Testis (tissue), 2 donors: ENCODE measurements around the gene AMOTL1.

Experiments used
- POLR2A ChIP-seq: fragments of 450-650 bp; IDR thresholded peaks from one replicate; pipeline ENCODE4 v1.6.1; 2017; ENCODE audit warnings: antibody characterized with exemption, mild to moderate bottlenecking, moderate library complexity
- TF ChIP-seq, protein P1 (sequence below), 3 experiments: fragments of 450-650 bp in 2 of 3; fragments of 200-600 bp in 1 of 3; sonication (generic) in 1 of 3; IDR thresholded peaks; one replicate each; pipeline ENCODE4 v1.5.1; 2016 to 2019; ENCODE audit warnings: antibody characterized with exemption in 3 of 3, mild to moderate bottlenecking in 2 of 3, moderate library complexity in 1 of 3

DNA sequence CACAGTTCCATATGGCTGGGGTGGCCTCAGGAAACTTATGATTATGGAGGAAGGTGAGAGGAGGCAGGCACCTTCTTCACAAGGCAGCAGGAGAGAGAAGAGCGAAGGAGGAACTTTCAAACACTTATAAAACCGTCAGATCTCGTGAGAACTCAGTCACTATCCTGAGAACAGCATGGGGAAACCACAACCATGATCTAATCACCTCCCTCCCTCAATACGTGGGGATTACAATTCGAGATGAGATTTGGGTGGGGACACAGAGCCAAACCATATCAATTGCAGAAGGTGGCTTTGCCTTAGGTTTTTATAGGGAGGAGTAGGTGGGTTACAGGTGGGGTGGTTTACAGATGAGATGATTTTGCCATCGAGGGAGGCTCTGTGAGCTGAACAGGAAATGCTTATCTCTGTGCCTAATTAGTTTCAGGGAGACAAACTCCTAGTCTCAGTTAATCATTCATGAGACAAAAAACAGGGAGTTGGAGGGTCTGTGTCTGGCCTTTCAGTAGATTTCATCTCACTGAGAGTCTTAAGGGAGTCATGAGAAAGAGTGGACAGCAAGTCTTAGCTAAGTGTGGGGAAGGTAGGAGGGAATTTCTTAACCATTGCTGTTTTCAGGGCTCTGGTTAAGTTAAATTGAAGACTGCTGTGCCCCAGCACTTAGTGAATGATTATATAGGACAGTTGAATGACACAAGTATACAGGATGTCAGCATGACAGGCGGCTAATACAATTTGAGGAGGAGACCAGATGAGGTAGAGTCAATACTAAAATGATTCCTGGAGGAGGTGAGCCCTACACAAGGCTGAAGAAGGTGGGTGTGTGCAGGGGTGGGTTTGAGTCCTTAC, 157.5 kb downstream of the AMOTL1 start:
- TF ChIP-seq, protein P1, sequence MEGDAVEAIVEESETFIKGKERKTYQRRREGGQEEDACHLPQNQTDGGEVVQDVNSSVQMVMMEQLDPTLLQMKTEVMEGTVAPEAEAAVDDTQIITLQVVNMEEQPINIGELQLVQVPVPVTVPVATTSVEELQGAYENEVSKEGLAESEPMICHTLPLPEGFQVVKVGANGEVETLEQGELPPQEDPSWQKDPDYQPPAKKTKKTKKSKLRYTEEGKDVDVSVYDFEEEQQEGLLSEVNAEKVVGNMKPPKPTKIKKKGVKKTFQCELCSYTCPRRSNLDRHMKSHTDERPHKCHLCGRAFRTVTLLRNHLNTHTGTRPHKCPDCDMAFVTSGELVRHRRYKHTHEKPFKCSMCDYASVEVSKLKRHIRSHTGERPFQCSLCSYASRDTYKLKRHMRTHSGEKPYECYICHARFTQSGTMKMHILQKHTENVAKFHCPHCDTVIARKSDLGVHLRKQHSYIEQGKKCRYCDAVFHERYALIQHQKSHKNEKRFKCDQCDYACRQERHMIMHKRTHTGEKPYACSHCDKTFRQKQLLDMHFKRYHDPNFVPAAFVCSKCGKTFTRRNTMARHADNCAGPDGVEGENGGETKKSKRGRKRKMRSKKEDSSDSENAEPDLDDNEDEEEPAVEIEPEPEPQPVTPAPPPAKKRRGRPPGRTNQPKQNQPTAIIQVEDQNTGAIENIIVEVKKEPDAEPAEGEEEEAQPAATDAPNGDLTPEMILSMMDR (IDR thresholded peaks at IDR 0.05), result no peak
- no peak for TF ChIP-seq POLR2A
